HepG2 (cell line): ENCODE data around the gene SHISA5. TPM values are rescaled to one million over a fixed set of nuclear protein-coding genes. Genes with fewer than 3 reads are reported as not detected.

ENCODE experiments used
- ATAC-seq: fragments of 200-7000 bp; cut with Tn5 transposase; 3 replicates; pipeline ENCODE4 v1.9.1; 2020; ENCODE audit warnings: mild to moderate bottlenecking, moderate library complexity
- BruUV-seq: library from RNA; stranded (reverse); fragments of 400-500 nt; replicated peaks from 2 replicates; lab custom pipeline; 2021; lab: Mats Ljungman, UMichigan
- CTCF ChIA-PET: fragments of 300-600 bp; formaldehyde crosslinking; extraction: SDS; loops from one replicate; lab custom pipeline; 2021; ENCODE audit warnings: low total read pairs, inconsistent platforms, low intra/inter-chr PET ratio; lab: Yijun Ruan, JAX
- POLR2A ChIA-PET: fragments of 350-600 bp; sonication (Branson Sonifier 250); formaldehyde crosslinking; loops from one replicate; lab custom pipeline; 2020; ENCODE audit warnings: antibody characterized with exemption, inconsistent platforms; lab: Yijun Ruan, JAX
- DNase-seq: peaks from one replicate; pipeline ENCODE4 v3.0.0-alpha.2; 2015; ENCODE audit warnings: low spot score
- FAIRE-seq: peaks from 3 replicates; lab custom pipeline; 2011; peaks lifted over from hg19 to GRCh38; lab: Jason Lieb, UNC
- H2AFZ ChIP-seq: one replicate; pipeline ENCODE4 v1.6.1; 2011; ENCODE audit warnings: low read length, inconsistent platforms
- H3K27ac ChIP-seq: fragments of 300-600 bp; 3 replicates; pipeline ENCODE4 v1.8.0; 2011; ENCODE audit warnings: mixed run types, mild to moderate bottlenecking, mixed read lengths, low read length, inconsistent platforms; ENCODE audit not compliant: insufficient read depth; ENCODE audit errors: extremely low read length
- H3K27me3 ChIP-seq, 2 experiments: fragments of 200-600 bp in 1 of 2; 2 replicates in 1 of 2; 3 replicates in 1 of 2; pipeline versions ENCODE4 v1.6.0 to v1.8.0; 2011; ENCODE audit warnings: low read length in 2 of 2, mild to moderate bottlenecking in 2 of 2, moderate library complexity in 2 of 2, inconsistent platforms in 1 of 2; ENCODE audit not compliant: insufficient read depth in 2 of 2, control insufficient read depth in 1 of 2
- H3K36me3 ChIP-seq, 2 experiments: fragments of 200-600 bp in 1 of 2; replicated peaks in 1 of 2; 2 replicates in 1 of 2; 3 replicates in 1 of 2; pipeline versions ENCODE4 v1.5.1 to v1.8.0; 2011; ENCODE audit warnings: low read length in 2 of 2, inconsistent platforms in 1 of 2; ENCODE audit not compliant: insufficient read depth in 2 of 2, control insufficient read depth in 1 of 2
- H3K4me1 ChIP-seq: 2 replicates; pipeline ENCODE4 v1.5.1; 2012; ENCODE audit warnings: low read length, inconsistent platforms; ENCODE audit not compliant: insufficient read depth
- H3K4me2 ChIP-seq: 2 replicates; pipeline ENCODE4 v1.6.0; 2011; ENCODE audit warnings: low read depth, low read length, inconsistent platforms
- H3K4me3 ChIP-seq, 3 experiments: fragments of 200-600 bp in 1 of 3; sonication (generic), shearing (Covaris generic) in 1 of 3; replicated peaks in 1 of 3; 2 replicates each; pipeline ENCODE4 v1.5.1; 2011 to 2016; ENCODE audit warnings: low read length in 3 of 3, inconsistent platforms in 2 of 3, low read depth in 2 of 3, mild to moderate bottlenecking in 2 of 3, control low read depth in 1 of 3, mixed read lengths in 1 of 3; ENCODE audit not compliant: insufficient read depth in 1 of 3
- H3K79me2 ChIP-seq: one replicate; pipeline ENCODE4 v1.6.1; 2011; ENCODE audit warnings: low read length, inconsistent platforms; ENCODE audit not compliant: insufficient read depth
- H3K9ac ChIP-seq: 2 replicates; pipeline ENCODE4 v1.6.0; 2011; ENCODE audit warnings: mild to moderate bottlenecking, low read depth, low read length, inconsistent platforms; ENCODE audit not compliant: insufficient read depth
- H3K9me3 ChIP-seq: 2 replicates; pipeline ENCODE4 v1.5.1; 2012; ENCODE audit warnings: mild to moderate bottlenecking, low read length
- H4K20me1 ChIP-seq: 2 replicates; pipeline ENCODE4 v1.6.0; 2011; ENCODE audit warnings: inconsistent platforms, mild to moderate bottlenecking, low read length, moderate library complexity; ENCODE audit not compliant: insufficient read depth
- AKAP8 ChIP-seq: sonication (generic); formaldehyde crosslinking; IDR thresholded peaks from 2 replicates; pipeline ENCODE4 v1.5.1; 2020; ENCODE audit warnings: mild to moderate bottlenecking, missing genetic modification reagents
- ARNTL ChIP-seq: sonication (generic); formaldehyde crosslinking; IDR thresholded peaks from 2 replicates; pipeline ENCODE4 v1.4.0; 2020; ENCODE audit warnings: mild to moderate bottlenecking, missing genetic modification reagents
- HOXD1 ChIP-seq: sonication (generic); formaldehyde crosslinking; IDR thresholded peaks from 2 replicates; pipeline ENCODE4 v1.5.0; 2020; ENCODE audit warnings: missing genetic modification reagents
- MYPOP ChIP-seq: sonication (generic); formaldehyde crosslinking; IDR thresholded peaks from 2 replicates; pipeline ENCODE4 v1.8.1; 2023; ENCODE audit warnings: mild to moderate bottlenecking, moderate library complexity, missing genetic modification reagents
- STAG1 ChIP-seq: sonication (generic); formaldehyde crosslinking; IDR thresholded peaks from 2 replicates; pipeline ENCODE4 v1.4.0; 2020; ENCODE audit warnings: missing genetic modification reagents
- TFDP1 ChIP-seq: IDR thresholded peaks from 2 replicates; pipeline ENCODE4 v1.6.1; 2016; ENCODE audit warnings: missing compliant biosample characterization, missing genetic modification reagents, borderline replicate concordance
- TOE1 ChIP-seq: sonication (generic); formaldehyde crosslinking; IDR thresholded peaks from 2 replicates; pipeline ENCODE4 v1.4.0; 2020; ENCODE audit warnings: mild to moderate bottlenecking, missing genetic modification reagents
- ZFP36L1 ChIP-seq: sonication (generic); formaldehyde crosslinking; IDR thresholded peaks from 2 replicates; pipeline ENCODE4 v1.8.0; 2022; ENCODE audit warnings: mild to moderate bottlenecking, missing genetic modification reagents, moderate library complexity
- ZNF768 ChIP-seq: sonication (generic); formaldehyde crosslinking; IDR thresholded peaks from 2 replicates; pipeline ENCODE4 v1.4.0; 2020; ENCODE audit warnings: missing genetic modification reagents
- WGBS: methylation state at CpG from one replicate; pipeline ENCODE4 v1.1.6; 2017; ENCODE audit warnings: low lambda C conversion rate; 5-methylcytosine and 5-hydroxymethylcytosine counted together
- in situ Hi-C: cut with HindIII; loops from 2 replicates; pipeline ENCODE4 v1.10.0; 2017; ENCODE audit warnings: low pct_unique_long_range_greater_than_20kb; ENCODE audit not compliant: extremely low pct_ligation_motif_present
- intact Hi-C: fragments of 100-400 bp; cut with micrococcal nuclease; formaldehyde crosslinking; loops from one replicate; pipeline ENCODE4 v1.10.0; 2022; ENCODE audit not compliant: unreplicated experiment
- polyA plus RNA-seq, 8 experiments: library from polyadenylated mRNA; depleted of rRNA in 3 of 8; stranded (reverse) in 7 of 8; unstranded in 1 of 8; fragments of >200 nt; fragmentation: Illumina TruSeq in 4 of 8; extraction: Trizol in 4 of 8; gene quantifications; 2 replicates each; pipeline versions ENCODE4 v1.2.1 to v1.2.3, GENCODE V29; 2011 to 2016; ENCODE audit warnings: low read depth in 4 of 8, missing spikeins in 1 of 8, mixed read lengths in 1 of 8; ENCODE audit not compliant: insufficient read depth in 1 of 8
- total RNA-seq, 5 experiments: library from RNA; depleted of rRNA; stranded (reverse); fragments of >200 nt; fragmentation: Illumina TruSeq; extraction: Trizol; gene quantifications; 2 replicates each; pipeline ENCODE4 v1.2.3, GENCODE V29; 2016; ENCODE audit warnings: low read depth in 1 of 5

The SHISA5 gene
- total and polyA plus RNA-seq, 2 of the 13 experiments (the other 11 are each of a cell fraction or from before 2014, with no cell fraction given), result 75.8 to 91.4 TPM

- ChIA-PET POLR2A (no interaction called here), CTCF (no interaction called here)
- ATAC-seq (no peak), FAIRE-seq (no peak), DNase-seq (no peak)
- Histone ChIP-seq H3K4me3 (no peak overlapping the region), H3K9ac (no peak overlapping the region), H3K27ac (no peak overlapping the region), H3K79me2 (no peaks in the 10 kb centered on the region), H3K4me1 (peaks cover 17% of the 10 kb centered on the region), H2AFZ (no peak overlapping the region), H4K20me1 (peaks cover 6% of the 10 kb centered on the region; the same call in 1 of the 2 replicates), H3K9me3 (no peaks in the 10 kb centered on the region), H3K27me3 (no peaks in the 10 kb centered on the region), H3K4me2 (no peak overlapping the region), H3K36me3 (peaks cover 37 to 76% of the 10 kb centered on the region in 2 experiments)
- TF ChIP-seq HOXD1 (no peak), STAG1 (CRISPR knock-in tag) (no peak), MYPOP (CRISPR knock-in tag) (no peak), TOE1 (no peak), ZFP36L1 (no peak), AKAP8 (CRISPR knock-in tag) (no peak), TFDP1 (CRISPR knock-in tag) (no peak), ZNF768 (CRISPR knock-in tag) (no peak), ARNTL (CRISPR knock-in tag) (no peak)
- 98% methylated on average over 5 of the region's 5 CpGs for WGBS
- BruUV-seq, result no TSS peak
- in situ Hi-C loops, result no loop called here
- intact Hi-C loops, result no loop called here
Observed at GRCh38 chr3:48544141-48544540, 40.2 kb upstream of the SHISA5 start.
